ENCODE measurements around the gene PROX1.
"Not testable (repeated sequence)": the region's sequence is repeated elsewhere in the genome, so short reads cannot be mapped to it uniquely, and the experiment has no call there.

PROX1 gene

DNA sequence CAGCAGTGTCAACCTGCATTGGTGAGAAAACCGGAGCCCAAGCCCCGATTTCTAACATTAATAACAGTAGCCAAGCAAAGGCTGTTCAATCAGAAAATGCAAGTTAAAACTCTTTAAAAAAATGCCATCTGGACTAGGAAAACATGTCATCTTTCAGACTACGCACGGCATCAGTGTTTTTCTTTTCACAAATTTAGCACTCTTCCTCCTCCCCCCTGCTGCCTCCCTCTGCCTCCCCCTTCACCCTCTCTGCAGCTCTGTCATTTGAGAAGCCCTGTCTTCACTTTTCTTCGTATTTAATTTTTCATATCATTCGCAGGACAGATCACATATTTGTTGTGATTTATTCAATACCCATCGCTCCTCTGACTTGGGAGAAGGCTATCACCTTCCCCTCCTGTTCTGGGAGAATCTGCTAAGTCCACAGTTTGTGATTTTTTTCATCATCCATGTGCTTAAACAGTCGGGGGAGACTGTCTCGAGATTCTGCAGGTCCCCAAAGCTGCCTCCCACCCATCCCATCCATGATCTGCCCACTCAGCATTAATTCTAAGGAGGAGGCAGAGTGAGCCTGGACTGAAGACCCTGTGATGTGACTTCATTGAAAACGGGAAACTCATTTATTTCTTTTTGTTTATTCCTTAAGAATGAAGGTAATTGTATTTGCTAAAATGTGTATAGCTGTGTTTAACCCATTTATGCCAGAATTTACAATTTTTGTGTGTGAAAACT is 84.8 kb downstream of the PROX1 start:
- no peak for DNase-seq (ENCODE audit: low read depth)

DNA sequence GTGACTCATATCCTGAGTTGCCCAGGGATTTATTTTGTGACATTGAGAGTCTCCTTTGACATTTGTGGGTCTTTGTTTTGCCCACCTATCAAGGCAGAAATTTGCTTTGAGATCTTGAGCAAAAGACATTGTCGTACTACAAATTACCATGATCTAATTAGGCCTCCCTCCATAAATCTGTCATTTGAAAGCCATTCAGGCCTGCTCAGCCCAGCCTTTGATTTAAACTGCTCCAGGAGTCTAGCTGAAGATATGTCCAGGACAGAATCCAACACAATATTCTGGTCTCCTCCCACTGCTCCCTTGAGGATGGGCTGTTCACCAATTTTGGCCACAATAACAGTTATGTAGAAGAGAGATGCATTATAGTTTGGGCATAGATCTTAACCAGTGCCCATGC is 86.7 kb downstream of the PROX1 start:
- DNase-seq (ENCODE audit: low read depth) = no peak

DNA sequence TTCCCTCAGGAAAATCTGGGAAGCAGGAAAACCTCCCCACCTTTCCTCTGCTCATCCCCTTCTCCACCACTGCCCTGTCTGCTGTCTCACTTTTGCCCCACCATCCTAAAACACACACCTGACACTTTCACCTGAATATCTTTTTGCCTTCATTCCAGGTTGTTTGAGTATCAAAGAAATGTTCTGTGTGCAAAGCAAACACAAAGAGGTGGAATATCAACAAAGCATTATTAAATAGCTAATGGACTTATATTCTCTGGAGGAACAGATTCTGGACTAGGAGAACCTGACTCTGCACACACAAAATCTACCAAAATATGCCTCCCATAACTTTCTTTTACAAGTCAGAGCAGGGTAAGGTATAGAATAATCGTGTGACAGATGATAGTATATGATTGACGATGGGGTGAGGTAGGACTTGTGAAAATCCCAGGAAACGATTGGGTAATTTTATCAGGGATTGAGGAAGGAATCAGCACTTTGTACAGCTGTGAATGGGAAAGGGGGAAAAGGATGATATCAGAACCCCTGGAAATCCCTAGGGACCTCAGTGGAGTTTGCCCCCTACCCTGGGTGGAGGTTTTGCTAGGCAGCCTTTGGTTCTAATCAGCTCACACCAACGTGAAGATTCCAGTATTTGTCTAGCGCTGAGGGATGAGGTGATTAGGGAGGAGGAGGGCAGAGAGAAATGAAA is 87.7 kb downstream of the PROX1 start:
- no peak for DNase-seq (ENCODE audit: low read depth)

DNA sequence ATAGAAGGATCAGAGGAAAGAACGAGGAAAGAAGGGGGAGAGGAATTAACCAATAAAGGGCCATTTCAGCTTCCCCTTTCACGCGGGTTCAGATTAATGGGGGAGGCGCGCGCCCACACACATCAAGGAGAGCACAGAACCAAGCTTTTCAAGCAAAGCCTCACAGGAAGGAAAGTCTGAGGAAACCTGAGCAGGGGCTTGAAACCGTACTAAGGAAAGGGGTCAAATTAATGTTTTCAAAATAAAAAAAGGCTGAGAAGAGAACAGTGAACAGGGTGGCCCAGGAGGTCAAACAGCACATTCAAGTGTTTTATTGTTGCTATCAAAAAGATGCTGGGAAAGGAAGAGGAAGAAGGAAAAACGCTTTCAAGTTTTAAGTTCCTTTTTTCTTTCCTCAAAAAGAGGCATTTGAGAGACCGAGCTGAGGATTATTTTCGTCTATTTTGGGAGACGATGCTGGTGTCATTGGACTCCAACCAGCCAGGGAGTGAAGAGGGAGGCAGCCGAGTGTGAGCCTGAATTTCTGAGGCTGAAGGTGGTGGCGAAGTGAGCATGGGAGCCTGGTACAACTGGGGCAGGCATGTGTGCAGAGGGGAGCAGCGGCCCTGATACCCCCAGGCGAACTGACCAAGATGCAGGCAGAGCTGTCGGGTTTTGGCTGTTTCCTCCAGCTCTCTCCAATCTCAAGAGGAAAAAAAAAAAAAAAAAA is 88.4 kb downstream of the PROX1 start:
- no peak for DNase-seq (ENCODE audit: low read depth)

DNA sequence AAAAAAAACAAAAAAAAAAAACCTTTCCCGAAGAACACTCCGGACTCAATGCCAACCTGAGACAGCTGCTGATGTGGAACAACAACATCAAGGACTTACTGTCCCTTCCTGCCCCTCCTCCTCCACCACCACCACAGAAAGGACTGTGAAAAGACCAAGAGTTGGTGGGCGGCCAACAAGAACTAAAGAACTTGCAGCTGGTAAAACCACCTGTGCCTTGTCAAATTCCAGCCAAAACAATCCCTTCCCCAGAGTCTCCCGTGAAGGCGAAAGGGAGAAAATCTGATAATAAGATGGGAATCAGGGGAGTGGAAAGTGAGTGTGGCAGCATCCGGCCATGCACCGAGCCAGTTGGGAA is 88.9 kb downstream of the PROX1 start:
- no peak for DNase-seq (ENCODE audit: low read depth)

DNA sequence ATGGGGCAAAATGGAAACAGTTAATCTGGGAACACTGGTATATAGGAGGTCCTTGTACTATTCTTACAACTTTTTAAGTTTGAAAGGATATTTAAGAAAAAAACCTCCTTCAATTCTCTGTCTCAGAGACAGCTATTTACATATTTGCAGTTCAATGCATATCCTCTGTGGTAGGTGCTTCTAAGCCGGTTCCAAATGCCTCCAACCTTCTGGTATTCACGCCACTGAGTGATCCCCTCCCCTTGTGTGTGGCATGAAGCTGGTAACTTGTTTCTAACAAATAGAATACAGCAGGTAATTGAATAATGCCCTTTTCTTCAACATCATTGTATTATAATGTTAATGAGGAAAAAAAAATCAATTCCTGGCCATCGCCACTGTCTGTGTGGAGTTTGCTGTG is 91.2 kb downstream of the PROX1 start:
- DNase-seq (ENCODE audit: low read depth) = no peak

DNA sequence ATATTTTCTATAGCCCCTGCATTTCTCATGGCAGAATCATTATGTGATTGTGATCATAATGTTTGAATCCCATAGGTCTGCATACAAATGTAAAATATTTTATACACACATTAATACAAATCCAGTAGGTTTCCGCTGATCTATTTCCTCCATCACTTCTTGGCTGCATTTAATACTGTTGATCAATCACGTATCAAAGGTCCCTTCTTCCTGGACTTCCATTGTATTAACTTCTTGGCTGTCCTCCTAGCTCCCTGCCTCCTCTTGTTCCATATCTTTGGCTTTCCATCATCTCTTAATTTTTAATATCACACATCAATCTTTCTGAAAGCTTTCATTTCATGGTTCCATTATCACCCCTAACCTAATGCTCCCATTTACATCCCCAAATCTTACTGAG is 97.6 kb downstream of the PROX1 start:
- DNase-seq (ENCODE audit: low read depth) = no peak

DNA sequence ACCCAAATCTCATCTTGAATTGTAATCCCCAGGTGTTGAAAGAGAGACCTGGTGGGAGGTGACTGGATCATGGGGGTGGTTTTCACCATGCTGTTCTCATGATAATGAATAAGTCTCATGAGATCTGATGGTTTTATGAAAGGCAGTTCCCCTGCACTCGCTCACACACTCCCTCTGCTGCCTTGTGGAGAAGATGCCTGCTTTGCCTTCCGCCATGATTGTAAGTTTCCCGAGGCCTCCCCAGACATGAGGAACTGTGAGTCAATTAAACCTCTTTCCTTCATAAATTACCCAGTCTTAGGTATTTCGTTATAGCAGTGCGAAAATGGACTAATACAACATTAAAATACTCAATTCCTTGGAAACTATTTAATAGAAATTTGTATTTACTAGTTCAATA is 99.2 kb downstream of the PROX1 start:
- no peak for DNase-seq (ENCODE audit: low read depth)

DNA sequence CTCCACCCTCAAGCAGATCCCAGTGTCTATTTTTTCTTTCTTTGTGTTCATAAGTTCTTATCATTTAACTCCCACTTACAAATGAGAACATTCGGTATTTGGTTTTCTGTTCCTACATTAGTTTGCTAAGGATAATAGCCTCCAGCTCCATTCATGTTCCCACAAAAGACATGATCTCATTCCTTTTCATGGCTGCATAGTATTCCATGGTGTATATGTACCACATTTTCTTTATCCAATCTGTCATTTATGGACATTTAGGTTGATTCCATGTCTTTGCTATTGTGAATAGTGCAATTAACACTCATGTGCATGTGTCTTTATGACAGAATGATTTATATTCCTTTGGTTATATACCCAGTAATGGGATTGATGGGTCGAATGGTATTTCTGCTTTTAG is 101.2 kb downstream of the PROX1 start:
- DNase-seq (ENCODE audit: low read depth) = not testable (repeated sequence)
